IMR-90 (cell line): ENCODE data around the gene ELOB. TPM values are rescaled to one million over a fixed set of nuclear protein-coding genes. Genes with fewer than 3 reads are reported as not detected.

Source experiments
- ATAC-seq: fragments of 200-7000 bp; cut with Tn5 transposase; 2 replicates; pipeline ENCODE4 v1.9.1; 2020; ENCODE audit warnings: low read depth, mild to moderate bottlenecking, moderate library complexity
- BruUV-seq: library from RNA; stranded (reverse); fragments of 400-500 nt; replicated peaks from 2 replicates; lab custom pipeline; 2021; lab: Mats Ljungman, UMichigan
- CTCF ChIA-PET: fragments of 300-600 bp; formaldehyde crosslinking; extraction: SDS; loops from one replicate; lab custom pipeline; 2021; ENCODE audit warnings: antibody characterized with exemption; lab: Yijun Ruan, JAX
- POLR2A ChIA-PET: fragments of 300-600 bp; sonication (Branson Sonifier 250); formaldehyde crosslinking; loops from one replicate; lab custom pipeline; 2022; ENCODE audit warnings: antibody characterized with exemption; ENCODE audit not compliant: unreplicated experiment; lab: Charles Lee
- DNase-seq: peaks from one replicate; pipeline ENCODE4 v3.0.0; 2013
- H2AFZ ChIP-seq: replicated peaks from 2 replicates; pipeline ENCODE3; 2013; ENCODE audit warnings: low read length, mild to moderate bottlenecking; ENCODE audit not compliant: poor library complexity
- H2AK5ac ChIP-seq: 2 replicates; pipeline ENCODE4 v1.6.1; 2013; ENCODE audit warnings: low read depth, low read length, inconsistent platforms
- H2AK9ac ChIP-seq: replicated peaks from 2 replicates; pipeline ENCODE3; 2013; ENCODE audit warnings: mild to moderate bottlenecking, low read depth, low read length, moderate library complexity; ENCODE audit not compliant: poor library complexity
- H2BK120ac ChIP-seq: 2 replicates; pipeline ENCODE4 v1.6.1; 2013; ENCODE audit warnings: low read depth, low read length, inconsistent platforms
- H2BK15ac ChIP-seq: 3 replicates; pipeline ENCODE4 v1.6.1; 2013; ENCODE audit warnings: low read depth, low read length, inconsistent platforms
- H2BK20ac ChIP-seq: 2 replicates; pipeline ENCODE4 v1.6.1; 2013; ENCODE audit warnings: low read depth, mild to moderate bottlenecking, inconsistent platforms, low read length, moderate library complexity
- H2BK5ac ChIP-seq: 2 replicates; pipeline ENCODE4 v1.6.1; 2013; ENCODE audit warnings: mild to moderate bottlenecking, low read depth, low read length, inconsistent platforms; ENCODE audit not compliant: poor library complexity, severe bottlenecking
- H3K14ac ChIP-seq: replicated peaks from 2 replicates; pipeline ENCODE4 v1.6.1; 2013; ENCODE audit warnings: low read depth, low read length, inconsistent platforms
- H3K18ac ChIP-seq: 2 replicates; pipeline ENCODE4 v1.6.1; 2013; ENCODE audit warnings: low read depth, low read length, control low read depth
- H3K23ac ChIP-seq: 2 replicates; pipeline ENCODE4 v1.6.1; 2013; ENCODE audit warnings: low read depth, low read length, inconsistent platforms
- H3K27ac ChIP-seq: 2 replicates; pipeline ENCODE4 v1.5.1; 2013; ENCODE audit warnings: mild to moderate bottlenecking, control low read depth, low read length; ENCODE audit not compliant: insufficient read depth
- H3K27me3 ChIP-seq: 2 replicates; pipeline ENCODE4 v1.6.1; 2013; ENCODE audit warnings: low read length; ENCODE audit not compliant: control insufficient read depth, insufficient read depth
- H3K36me3 ChIP-seq: 2 replicates; pipeline ENCODE4 v1.6.1; 2013; ENCODE audit warnings: low read length, mixed read lengths; ENCODE audit not compliant: control insufficient read depth, insufficient read depth
- H3K4ac ChIP-seq: 2 replicates; pipeline ENCODE4 v1.6.1; 2013; ENCODE audit warnings: low read depth, low read length, inconsistent platforms
- H3K4me1 ChIP-seq: 2 replicates; pipeline ENCODE4 v1.6.1; 2013; ENCODE audit warnings: low read length, mixed read lengths; ENCODE audit not compliant: control insufficient read depth, insufficient read depth
- H3K4me2 ChIP-seq: 2 replicates; pipeline ENCODE4 v1.6.1; 2013; ENCODE audit warnings: low read depth, mild to moderate bottlenecking, control low read depth, low read length, moderate library complexity
- H3K4me3 ChIP-seq: 2 replicates; pipeline ENCODE4 v1.5.1; 2013; ENCODE audit warnings: low read depth, mild to moderate bottlenecking, control low read depth, low read length, moderate library complexity; ENCODE audit not compliant: insufficient read depth
- H3K56ac ChIP-seq: 2 replicates; pipeline ENCODE4 v1.6.1; 2013; ENCODE audit warnings: low read length, inconsistent platforms; ENCODE audit not compliant: insufficient read depth; ENCODE audit errors: extremely low read depth
- H3K79me1 ChIP-seq, 2 experiments: 2 replicates each; pipeline ENCODE4 v1.6.1; 2013; ENCODE audit warnings: low read length in 2 of 2, inconsistent platforms in 1 of 2, low read depth in 1 of 2
- H3K9ac ChIP-seq: 2 replicates; pipeline ENCODE4 v1.6.1; 2013; ENCODE audit warnings: low read depth, low read length, control low read depth
- H3K9me1 ChIP-seq: 2 replicates; pipeline ENCODE4 v1.6.1; 2013; ENCODE audit warnings: low read length, inconsistent platforms; ENCODE audit not compliant: insufficient read depth
- H3K9me3 ChIP-seq: 2 replicates; pipeline ENCODE4 v1.6.1; 2013; ENCODE audit warnings: low read length; ENCODE audit not compliant: control insufficient read depth, insufficient read depth
- H4K20me1 ChIP-seq: 2 replicates; pipeline ENCODE4 v1.6.1; 2013; ENCODE audit warnings: low read length, inconsistent platforms; ENCODE audit not compliant: insufficient read depth
- H4K5ac ChIP-seq: 2 replicates; pipeline ENCODE4 v1.6.1; 2013; ENCODE audit warnings: mild to moderate bottlenecking, low read depth, low read length, control low read depth
- H4K8ac ChIP-seq, 2 experiments: 2 replicates each; pipeline ENCODE4 v1.6.1; 2013; ENCODE audit warnings: low read depth in 2 of 2, low read length in 2 of 2, control low read depth in 1 of 2, inconsistent platforms in 1 of 2
- H4K91ac ChIP-seq: 2 replicates; pipeline ENCODE4 v1.6.1; 2013; ENCODE audit warnings: low read depth, low read length, inconsistent platforms; ENCODE audit not compliant: insufficient read depth
- BHLHE40 ChIP-seq: fragments of 150-350 bp; IDR thresholded peaks from 2 replicates; pipeline ENCODE4 v1.6.1; 2016; ENCODE audit warnings: mild to moderate bottlenecking, low read depth, low read length
- CEBPB ChIP-seq: IDR thresholded peaks from 2 replicates; pipeline ENCODE4 v1.6.1; 2012; ENCODE audit warnings: low read depth, low read length, improper control_type of control experiment
- FOS ChIP-seq: fragments of 150-350 bp; IDR thresholded peaks from 2 replicates; pipeline ENCODE4 v1.6.1; 2016; ENCODE audit warnings: low read depth, low read length
- MAFK ChIP-seq: IDR thresholded peaks from 2 replicates; pipeline ENCODE4 v1.6.1; 2012; ENCODE audit warnings: low read depth, low read length, improper control_type of control experiment
- MAZ ChIP-seq: IDR thresholded peaks from 2 replicates; pipeline ENCODE4 v1.6.1; 2012; ENCODE audit warnings: low read depth, mild to moderate bottlenecking, low read length, improper control_type of control experiment, moderate library complexity, borderline replicate concordance
- MXI1 ChIP-seq: IDR thresholded peaks from 2 replicates; pipeline ENCODE4 v1.6.1; 2012; ENCODE audit warnings: low read depth, mild to moderate bottlenecking, low read length, moderate library complexity, borderline replicate concordance
- NFE2L2 ChIP-seq: fragments of 150-350 bp; IDR thresholded peaks from 2 replicates; pipeline ENCODE4 v1.6.1; 2016; ENCODE audit warnings: low read depth, mild to moderate bottlenecking, low read length
- SMC3 ChIP-seq: fragments of 150-350 bp; IDR thresholded peaks from 2 replicates; pipeline ENCODE4 v1.6.1; 2016; ENCODE audit warnings: low read depth, mild to moderate bottlenecking, antibody characterized with exemption, low read length, moderate library complexity
- USF2 ChIP-seq: fragments of 150-350 bp; IDR thresholded peaks from 2 replicates; pipeline ENCODE4 v1.6.1; 2017; ENCODE audit warnings: mild to moderate bottlenecking, antibody characterized with exemption, low read length, low read depth
- WGBS, 2 experiments: methylation state at CpG; one replicate each; pipeline versions ENCODE4 v1.1.5 to v1.1.7; 2013; ENCODE audit warnings: missing lambda C conversion rate in 2 of 2; ENCODE audit not compliant: insufficient read length in 1 of 2; ENCODE audit errors: extremely low coverage in 2 of 2; 5-methylcytosine and 5-hydroxymethylcytosine counted together
- dilution Hi-C: fragments of 300-500 bp; cut with HindIII; formaldehyde crosslinking; loops from one replicate; pipeline ENCODE4 v1.14.3; 2018; ENCODE audit warnings: low sequenced_read_pairs; ENCODE audit not compliant: unreplicated experiment
- in situ Hi-C: fragments of 300-500 bp; cut with MboI; formaldehyde crosslinking; loops from 3 replicates; pipeline ENCODE4 v1.14.3; 2019; ENCODE audit warnings: low sequenced_read_pairs, inconsistent platforms, mixed read lengths
- intact Hi-C: fragments of 100-400 bp; cut with micrococcal nuclease; formaldehyde crosslinking; loops from 2 replicates; pipeline ENCODE4 v1.10.0; 2022
- polyA plus RNA-seq, 3 experiments: library from polyadenylated mRNA; depleted of rRNA; stranded (reverse); fragments of >200 nt; gene quantifications; 2 replicates each; pipeline ENCODE4 v1.2.3, GENCODE V29; 2012; ENCODE audit warnings: low replicate concordance in 1 of 3
- total RNA-seq: library from RNA; depleted of rRNA; stranded (reverse); fragments of >200 nt; gene quantifications from 2 replicates; pipeline ENCODE4 v1.2.3, GENCODE V29; 2012

ELOB gene
- total and polyA plus RNA-seq, 2 of the 4 experiments (the other 2 are of a cell fraction) = 442 to 5,859 TPM

- Histone ChIP-seq H3K23ac (no peak overlapping the region), H2AFZ (no peak overlapping the region), H3K36me3 (peaks cover 89% of the 10 kb centered on the region), H3K18ac (no peak overlapping the region), H2BK5ac (no peak overlapping the region), H3K4me3 (no peak overlapping the region), H3K4me1 (no peaks in the 10 kb centered on the region), H3K9me1 (peaks cover 3% of the 10 kb centered on the region; the same call in 1 of the 2 replicates), H2BK20ac (no peak overlapping the region), H3K9ac (no peak overlapping the region), H3K27ac (no peak overlapping the region), H3K4me2 (no peak overlapping the region), H2AK5ac (no peak overlapping the region), H3K4ac (no peak overlapping the region), H3K9me3 (no peaks in the 10 kb centered on the region; the same call in 1 of the 2 replicates), H3K79me1 (peaks cover 59 to 91% of the 10 kb centered on the region in 2 experiments), H2BK120ac (no peak overlapping the region), H3K56ac (no peak overlapping the region), H2AK9ac (no peak overlapping the region), H3K14ac (no peak overlapping the region), H4K8ac (no peak overlapping the region), H3K27me3 (no peaks in the 10 kb centered on the region), H4K91ac (no peak overlapping the region), H4K20me1 (peaks cover 81% of the 10 kb centered on the region), H4K5ac (no peak overlapping the region), H2BK15ac (no peak overlapping the region)
- 96% methylated on average over 30 of the region's 42 CpGs; no CpG with 5 or more reads in 1 of the 2 experiments for WGBS, 2 experiments
- in situ Hi-C loops = no loop called here
- intact Hi-C loops = no loop called here
- dilution Hi-C loops = no loop called here
- ChIA-PET POLR2A (no interaction called here), CTCF (no interaction called here)
- TF ChIP-seq NFE2L2 = no peak
- TF ChIP-seq SMC3 = no peak
- TF ChIP-seq MAZ = no peak
- no peak for TF ChIP-seq CEBPB
- TF ChIP-seq USF2 = no peak
- TF ChIP-seq BHLHE40 = no peak
- TF ChIP-seq FOS = no peak
- no peak for TF ChIP-seq MXI1
- no peak for TF ChIP-seq MAFK
- DNase-seq = no peak
- BruUV-seq = no TSS peak
- ATAC-seq = no peak
Measured at GRCh38 chr16:2761886-2762583, 15.0 kb downstream of the ELOB start.
